Osteocyte (in vitro differentiated cells): ENCODE data around the gene CROT. TPM values are rescaled to one million over a fixed set of nuclear protein-coding genes. Genes with fewer than 3 reads are reported as not detected.

Source experiments
- DNase-seq: peaks from one replicate; pipeline ENCODE4 v3.0.0; 2021; ENCODE audit warnings: mixed read lengths; ENCODE audit not compliant: unreplicated experiment; ENCODE audit errors: extremely low spot score
- H3K27ac Mint-ChIP-seq: one replicate; pipeline ENCODE4 v1.8.0; 2021; ENCODE audit warnings: mild to moderate bottlenecking, mixed read lengths; ENCODE audit not compliant: unreplicated experiment
- H3K27me3 Mint-ChIP-seq: one replicate; pipeline ENCODE4 v1.8.0; 2021; ENCODE audit warnings: mixed read lengths; ENCODE audit not compliant: unreplicated experiment
- H3K36me3 Mint-ChIP-seq: one replicate; pipeline ENCODE4 v1.8.0; 2021; ENCODE audit warnings: mixed read lengths; ENCODE audit not compliant: unreplicated experiment
- H3K4me1 Mint-ChIP-seq: one replicate; pipeline ENCODE4 v1.8.0; 2021; ENCODE audit warnings: mixed read lengths; ENCODE audit not compliant: unreplicated experiment
- H3K4me3 Mint-ChIP-seq: one replicate; pipeline ENCODE4 v1.8.0; 2021; ENCODE audit warnings: mild to moderate bottlenecking, moderate library complexity, mixed read lengths; ENCODE audit not compliant: unreplicated experiment
- H3K9me3 Mint-ChIP-seq: one replicate; pipeline ENCODE4 v1.8.0; 2021; ENCODE audit warnings: mixed read lengths; ENCODE audit not compliant: unreplicated experiment
- CTCF ChIP-seq: fragments of 200-600 bp; sonication (generic); IDR thresholded peaks from 2 replicates; pipeline ENCODE4 v1.5.0; 2021; ENCODE audit warnings: antibody characterized with exemption, mild to moderate bottlenecking, moderate library complexity
- total RNA-seq: library from RNA; stranded (reverse); gene quantifications from 2 replicates; pipeline ENCODE4 v1.2.1, GENCODE V29; 2021

Gene CROT
- total RNA-seq, 1 donor from 2014 or later: 11.0 TPM

- no peak for DNase-seq
- no peak overlapping the region for H3K27ac Mint-ChIP-seq
- H3K36me3 Mint-ChIP-seq: no peaks in the 10 kb centered on the region
- TF ChIP-seq CTCF: no peak
- H3K9me3 Mint-ChIP-seq: no peaks in the 10 kb centered on the region
- no peaks in the 10 kb centered on the region for H3K4me1 Mint-ChIP-seq
- H3K27me3 Mint-ChIP-seq: peaks cover 38% of the 10 kb centered on the region
- no peak overlapping the region for H3K4me3 Mint-ChIP-seq
These were observed 74.7 kb downstream of the CROT start for GRCh38 chr7:87420173-87420572.

GRCh38 chr7:87424075-87424474 is 78.6 kb downstream of the CROT start:
- H3K27ac Mint-ChIP-seq: no peak overlapping the region
- no peaks in the 10 kb centered on the region for H3K4me1 Mint-ChIP-seq
- DNase-seq: no peak
- TF ChIP-seq CTCF: no peak
- no peaks in the 10 kb centered on the region for H3K9me3 Mint-ChIP-seq
- peaks cover 31% of the 10 kb centered on the region for H3K27me3 Mint-ChIP-seq
- H3K36me3 Mint-ChIP-seq: no peaks in the 10 kb centered on the region
- H3K4me3 Mint-ChIP-seq: no peak overlapping the region

- H3K36me3 Mint-ChIP-seq: no peaks in the 10 kb centered on the region
- H3K4me3 Mint-ChIP-seq: no peak overlapping the region
- no peak for DNase-seq
- H3K27me3 Mint-ChIP-seq: peaks cover 27% of the 10 kb centered on the region
- no peaks in the 10 kb centered on the region for H3K4me1 Mint-ChIP-seq
- no peaks in the 10 kb centered on the region for H3K9me3 Mint-ChIP-seq
- no peak for TF ChIP-seq CTCF
- no peak overlapping the region for H3K27ac Mint-ChIP-seq
These were observed 80.7 kb downstream of the CROT start for GRCh38 chr7:87426160-87426559.

- Mint-ChIP-seq H3K4me3 (no peak overlapping the region), H3K9me3 (peaks cover under 1% of the 10 kb centered on the region), H3K27me3 (peaks cover 17% of the 10 kb centered on the region)
These were observed 81.8 kb downstream of the CROT start for GRCh38 chr7:87427288-87427687.

GRCh38 chr7:87432536-87432935 is 87.1 kb downstream of the CROT start:
- Mint-ChIP-seq H3K4me1 (no peaks in the 10 kb centered on the region), H3K4me3 (no peak overlapping the region), H3K27ac (no peak overlapping the region), H3K9me3 (peaks cover 5% of the 10 kb centered on the region), H3K36me3 (no peaks in the 10 kb centered on the region), H3K27me3 (peaks cover 24% of the 10 kb centered on the region)
- no peak for TF ChIP-seq CTCF
- DNase-seq: no peak

More at GRCh38 chr7:87427288-87427687, 81.8 kb downstream of the CROT start:
- Mint-ChIP-seq H3K4me1 (no peaks in the 10 kb centered on the region), H3K36me3 (no peaks in the 10 kb centered on the region), H3K27ac (no peak overlapping the region)
- no peak for DNase-seq
- TF ChIP-seq CTCF: no peak
